A549 (cell line): ENCODE results near the gene PEA15.

Source experiments
- CEBPB ChIP-seq, 2 experiments: fragments of >200 bp in 1 of 2; sonication (Bioruptor Twin) in 1 of 2; formaldehyde crosslinking in 1 of 2; IDR thresholded peaks; 2 replicates each; pipeline ENCODE4 v1.6.1; 2012 to 2016
- CHD4 ChIP-seq: fragments of 200-600 bp; sonication (generic); IDR thresholded peaks from 2 replicates; pipeline ENCODE4 v1.6.1; 2016; ENCODE audit warnings: antibody characterized with exemption, mild to moderate bottlenecking, borderline replicate concordance
- CTCF ChIP-seq: fragments of >200 bp; sonication (Bioruptor Twin); formaldehyde crosslinking; IDR thresholded peaks from 3 replicates; pipeline ENCODE4 v1.5.1; 2016
- EP300 ChIP-seq, 2 experiments: fragments of >200 bp; sonication (Bioruptor Twin); formaldehyde crosslinking; IDR thresholded peaks; 2 replicates in 1 of 2; 3 replicates in 1 of 2; pipeline ENCODE4 v1.6.1; 2016 to 2017
- POLR2A ChIP-seq: IDR thresholded peaks from 2 replicates; pipeline ENCODE4 v1.6.1; 2012; ENCODE audit warnings: mild to moderate bottlenecking, low read length
- TP53 ChIP-seq: fragments of 250-450 bp; sonication (Bioruptor Pico); IDR thresholded peaks from 2 replicates; pipeline ENCODE4 v1.5.0; 2021; ENCODE audit warnings: mild to moderate bottlenecking, moderate library complexity
- USF2 ChIP-seq: fragments of 450-650 bp; IDR thresholded peaks from 2 replicates; pipeline ENCODE4 v1.6.1; 2014; ENCODE audit warnings: antibody characterized with exemption

GRCh38 chr1:160257411-160258015, 52.3 kb downstream of the PEA15 start:
- TF ChIP-seq CHD4 (no peak), POLR2A (no peak), USF2 (no peak), CTCF (no peak), EP300 (IDR thresholded peaks at IDR 0.05) (no peak), TP53 (CRISPR knock-in tag) (no peak), CEBPB (IDR thresholded peaks at IDR 0.05) (no peak)
